ENCODE results near the gene ARHGEF28. TPM values are rescaled to one million over a fixed set of nuclear protein-coding genes. Genes with fewer than 3 reads are reported as not detected.

The ARHGEF28 gene
- total and polyA plus RNA-seq, 9 of the 15 experiments (the other 6 are each of a cell fraction or from before 2014, with no cell fraction given) = 0.27 TPM; not detected in 8

DNA sequence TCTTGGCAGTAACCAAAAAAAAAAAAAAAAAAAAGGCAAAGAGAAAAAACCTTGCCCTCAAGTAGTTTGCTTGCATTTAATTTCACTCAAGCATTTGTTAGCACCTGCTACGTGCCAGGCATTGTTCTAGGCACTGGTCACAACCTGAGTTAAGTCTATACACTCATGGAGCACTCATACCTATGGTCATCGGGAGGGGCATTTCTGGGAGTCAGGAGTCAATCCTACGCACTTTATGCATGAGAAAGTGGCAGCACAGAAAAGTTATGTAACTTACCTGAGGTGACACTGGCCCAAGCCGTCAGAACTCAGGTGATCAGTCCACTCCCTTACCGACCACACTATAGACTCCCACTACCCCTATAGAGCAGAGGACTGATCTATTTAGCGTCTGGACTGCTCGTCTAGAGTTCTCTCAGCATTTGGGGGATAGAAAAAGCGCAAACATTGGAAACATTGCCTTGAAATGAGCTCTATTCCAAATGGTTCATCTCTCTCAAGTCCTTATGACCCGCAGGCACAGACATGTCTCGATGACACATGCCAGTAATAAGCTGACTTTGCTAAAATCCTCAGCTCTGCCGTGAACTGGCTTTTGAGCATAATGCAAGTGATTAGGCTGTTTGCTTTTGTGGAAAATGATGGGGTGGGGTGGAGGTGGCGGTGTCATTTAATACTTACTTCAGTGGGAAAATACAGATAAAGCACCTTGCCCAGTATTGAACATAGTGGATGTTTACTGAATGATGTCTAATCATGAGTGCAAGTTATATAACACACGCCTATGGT lies 160.2 kb downstream of the ARHGEF28 start (continued):
- TF ChIP-seq XRCC3 (IDR thresholded peaks at IDR 0.05) (no peak), SP1 (CRISPR knock-in tag; IDR thresholded peaks at IDR 0.05) (no peak), MAFK (IDR thresholded peaks at IDR 0.05; ENCODE audit: low read length) (peak; percentile 59), ZNF592 (IDR thresholded peaks at IDR 0.05) (no peak), XRCC5 (IDR thresholded peaks at IDR 0.05; ENCODE audit: low read depth, low read length) (no peak), ZBED1 (IDR thresholded peaks at IDR 0.05) (no peak), CBX1 (IDR thresholded peaks at IDR 0.05; ENCODE audit: low read depth) (no peak), NFYB (IDR thresholded peaks at IDR 0.05; ENCODE audit: extremely low read depth, insufficient read length) (no peak), HSF4 (CRISPR knock-in tag; IDR thresholded peaks at IDR 0.05; ENCODE audit: borderline replicate concordance) (no peak), FOSL1 (tag; conservative IDR thresholded peaks at IDR 0.05) (no peak)
- TF ChIP-seq, protein P1, sequence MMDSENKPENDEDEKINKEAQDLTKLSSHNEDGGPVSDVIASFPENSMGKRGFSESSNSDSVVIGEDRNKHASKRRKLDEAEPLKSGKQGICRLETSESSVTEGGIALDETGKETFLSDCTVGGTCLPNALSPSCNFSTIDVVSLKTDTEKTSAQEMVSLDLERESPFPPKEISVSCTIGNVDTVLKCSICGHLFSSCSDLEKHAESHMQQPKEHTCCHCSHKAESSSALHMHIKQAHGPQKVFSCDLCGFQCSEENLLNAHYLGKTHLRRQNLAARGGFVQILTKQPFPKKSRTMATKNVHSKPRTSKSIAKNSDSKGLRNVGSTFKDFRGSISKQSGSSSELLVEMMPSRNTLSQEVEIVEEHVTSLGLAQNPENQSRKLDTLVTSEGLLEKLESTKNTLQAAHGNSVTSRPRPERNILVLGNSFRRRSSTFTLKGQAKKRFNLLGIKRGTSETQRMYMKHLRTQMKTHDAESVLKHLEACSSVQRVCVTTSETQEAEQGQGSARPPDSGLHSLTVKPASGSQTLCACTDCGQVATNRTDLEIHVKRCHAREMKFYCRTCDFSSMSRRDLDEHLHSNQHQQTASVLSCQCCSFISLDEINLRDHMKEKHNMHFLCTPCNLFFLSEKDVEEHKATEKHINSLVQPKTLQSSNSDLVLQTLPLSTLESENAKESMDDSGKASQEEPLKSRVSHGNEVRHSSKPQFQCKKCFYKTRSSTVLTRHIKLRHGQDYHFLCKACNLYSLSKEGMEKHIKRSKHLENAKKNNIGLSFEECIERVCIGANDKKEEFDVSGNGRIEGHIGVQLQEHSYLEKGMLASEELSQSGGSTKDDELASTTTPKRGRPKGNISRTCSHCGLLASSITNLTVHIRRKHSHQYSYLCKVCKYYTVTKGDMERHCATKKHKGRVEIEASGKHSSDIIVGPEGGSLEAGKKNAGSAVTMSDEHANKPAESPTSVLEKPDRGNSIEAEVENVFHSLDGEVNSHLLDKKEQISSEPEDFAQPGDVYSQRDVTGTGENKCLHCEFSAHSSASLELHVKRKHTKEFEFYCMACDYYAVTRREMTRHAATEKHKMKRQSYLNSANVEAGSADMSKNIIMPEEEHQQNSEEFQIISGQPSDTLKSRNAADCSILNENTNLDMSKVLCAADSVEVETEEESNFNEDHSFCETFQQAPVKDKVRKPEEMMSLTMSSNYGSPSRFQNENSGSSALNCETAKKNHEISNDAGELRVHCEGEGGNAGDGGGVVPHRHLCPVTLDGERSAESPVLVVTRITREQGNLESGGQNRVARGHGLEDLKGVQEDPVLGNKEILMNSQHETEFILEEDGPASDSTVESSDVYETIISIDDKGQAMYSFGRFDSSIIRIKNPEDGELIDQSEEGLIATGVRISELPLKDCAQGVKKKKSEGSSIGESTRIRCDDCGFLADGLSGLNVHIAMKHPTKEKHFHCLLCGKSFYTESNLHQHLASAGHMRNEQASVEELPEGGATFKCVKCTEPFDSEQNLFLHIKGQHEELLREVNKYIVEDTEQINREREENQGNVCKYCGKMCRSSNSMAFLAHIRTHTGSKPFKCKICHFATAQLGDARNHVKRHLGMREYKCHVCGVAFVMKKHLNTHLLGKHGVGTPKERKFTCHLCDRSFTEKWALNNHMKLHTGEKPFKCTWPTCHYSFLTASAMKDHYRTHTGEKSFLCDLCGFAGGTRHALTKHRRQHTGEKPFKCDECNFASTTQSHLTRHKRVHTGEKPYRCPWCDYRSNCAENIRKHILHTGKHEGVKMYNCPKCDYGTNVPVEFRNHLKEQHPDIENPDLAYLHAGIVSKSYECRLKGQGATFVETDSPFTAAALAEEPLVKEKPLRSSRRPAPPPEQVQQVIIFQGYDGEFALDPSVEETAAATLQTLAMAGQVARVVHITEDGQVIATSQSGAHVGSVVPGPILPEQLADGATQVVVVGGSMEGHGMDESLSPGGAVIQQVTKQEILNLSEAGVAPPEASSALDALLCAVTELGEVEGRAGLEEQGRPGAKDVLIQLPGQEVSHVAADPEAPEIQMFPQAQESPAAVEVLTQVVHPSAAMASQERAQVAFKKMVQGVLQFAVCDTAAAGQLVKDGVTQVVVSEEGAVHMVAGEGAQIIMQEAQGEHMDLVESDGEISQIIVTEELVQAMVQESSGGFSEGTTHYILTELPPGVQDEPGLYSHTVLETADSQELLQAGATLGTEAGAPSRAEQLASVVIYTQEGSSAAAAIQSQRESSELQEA (IDR thresholded peaks at IDR 0.05; ENCODE audit: low read depth) = no peak
